GM19463 (cell line): ENCODE measurements around the gene SLC35F3.

Source experiments
- ATAC-seq: cut with Tn5 transposase; IDR thresholded peaks from one replicate; pipeline ENCODE4 v1.9.1; 2021; ENCODE audit warnings: mild to moderate bottlenecking, moderate library complexity; ENCODE audit not compliant: unreplicated experiment

The SLC35F3 gene

GRCh38 chr1:234214911-234215892 lies 310.7 kb downstream of the SLC35F3 start:
- ATAC-seq: no peak

DNA sequence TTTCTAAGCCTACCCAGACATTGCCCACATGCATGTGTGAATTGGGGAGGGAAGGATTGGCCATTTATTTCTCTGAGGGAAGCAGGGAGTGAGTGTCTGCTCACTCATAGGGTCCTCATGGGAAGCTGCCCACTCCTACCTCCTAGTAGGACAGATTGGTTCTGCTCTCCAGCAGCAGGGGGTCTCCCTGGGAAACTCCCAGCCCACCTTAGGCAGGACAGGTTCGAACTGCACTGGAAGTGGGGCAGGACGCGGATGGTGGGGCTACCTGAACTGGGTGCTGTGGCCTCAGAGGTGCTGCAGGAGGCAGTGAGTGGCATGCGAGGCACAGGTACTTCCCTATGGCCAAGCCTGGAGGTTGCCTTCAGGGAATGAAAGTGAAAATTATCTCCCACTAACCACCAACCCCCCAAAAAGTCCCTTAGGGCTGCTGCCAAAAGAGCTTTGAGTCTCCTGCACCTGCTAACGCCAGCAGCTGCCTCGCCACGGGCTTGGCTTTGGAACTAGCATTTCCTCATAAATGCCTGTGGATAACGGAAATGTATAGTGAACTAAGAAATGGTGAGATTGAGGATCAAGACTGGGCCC lies 311.7 kb downstream of the SLC35F3 start:
- peak; percentile 50 for ATAC-seq

DNA sequence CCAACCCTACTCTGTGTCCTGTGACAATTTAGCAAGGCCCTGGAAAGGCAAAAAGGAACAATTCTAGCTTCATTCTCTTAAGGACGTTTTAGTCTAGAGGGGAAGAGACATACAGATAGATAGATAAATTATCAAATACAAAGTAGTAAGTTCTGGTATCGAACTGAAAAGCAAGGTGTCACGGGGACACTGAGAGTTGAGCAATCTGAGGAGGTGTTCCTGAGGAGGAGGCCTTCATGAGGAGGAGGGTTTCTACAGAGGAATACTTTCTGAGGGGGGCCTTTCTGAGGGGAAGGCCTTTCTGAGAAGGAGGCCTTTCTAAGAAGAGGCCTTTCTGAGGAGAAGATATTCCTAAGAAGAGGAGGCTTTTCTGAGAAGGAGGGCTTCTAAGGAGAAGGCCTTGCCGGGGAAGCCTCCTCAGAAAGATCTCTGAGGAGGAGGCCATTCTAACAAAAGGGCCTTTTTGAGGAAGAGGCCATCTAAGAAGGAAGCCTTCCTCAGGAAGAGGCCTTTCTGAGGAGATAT lies 312.9 kb downstream of the SLC35F3 start:
- ATAC-seq: no peak

- no peak for ATAC-seq
These were observed 313.6 kb downstream of the SLC35F3 start for GRCh38 chr1:234218078-234218477.

GRCh38 chr1:234219711-234220110 lies 315.2 kb downstream of the SLC35F3 start:
- no peak for ATAC-seq

DNA sequence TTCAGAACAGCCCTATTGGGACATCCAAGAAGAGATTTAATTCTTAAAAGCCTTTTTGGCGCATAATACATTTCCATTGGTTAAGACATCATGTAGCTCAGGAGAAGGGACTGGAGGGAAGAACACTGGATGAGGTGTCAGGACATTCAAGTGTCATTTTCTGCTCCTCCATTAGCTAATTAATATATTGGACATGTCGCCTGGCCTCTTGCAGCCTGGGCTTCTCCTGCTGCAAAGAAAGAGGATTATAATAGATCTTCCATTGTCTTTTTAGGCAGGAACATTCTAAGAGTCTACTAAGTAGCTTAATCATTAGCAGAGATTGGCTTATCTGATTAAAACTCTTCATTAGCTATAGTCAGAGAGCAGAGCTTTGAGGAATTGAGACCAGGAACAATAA lies 317.1 kb downstream of the SLC35F3 start:
- no peak for ATAC-seq

DNA sequence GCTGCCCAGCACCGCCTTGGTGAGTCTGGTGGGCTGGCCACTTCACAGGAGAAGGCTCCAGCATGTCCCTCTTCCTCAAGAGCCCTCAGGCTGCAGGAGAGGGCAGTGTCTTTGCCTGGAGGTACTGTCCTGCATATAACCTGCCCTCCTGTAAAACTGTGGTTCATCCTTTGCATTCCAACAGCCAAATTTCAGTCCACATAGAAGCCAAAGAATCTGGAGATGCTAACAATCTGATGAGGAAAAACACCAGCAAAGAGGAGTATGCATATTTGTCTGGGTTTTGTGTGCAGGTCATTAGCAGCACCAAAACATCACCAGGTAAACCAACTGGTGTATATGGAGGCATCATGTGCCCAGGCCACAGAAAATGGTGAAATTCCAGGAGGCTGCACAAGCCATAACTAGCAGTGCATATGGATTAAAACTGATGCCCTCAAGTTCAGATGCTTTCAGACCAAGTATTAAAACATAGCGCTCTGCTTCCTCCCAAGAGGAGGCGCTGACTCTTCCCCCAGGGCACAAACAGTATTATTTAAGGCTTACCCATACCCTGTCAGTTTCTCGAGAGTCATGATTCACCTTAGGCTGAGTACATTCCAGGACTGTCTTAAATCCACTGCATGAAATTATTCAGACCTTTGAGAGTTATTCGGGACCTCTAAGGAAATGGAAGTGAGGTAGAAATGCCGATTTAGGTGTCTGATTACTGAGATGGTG lies 318.2 kb downstream of the SLC35F3 start:
- ATAC-seq: no peak

DNA sequence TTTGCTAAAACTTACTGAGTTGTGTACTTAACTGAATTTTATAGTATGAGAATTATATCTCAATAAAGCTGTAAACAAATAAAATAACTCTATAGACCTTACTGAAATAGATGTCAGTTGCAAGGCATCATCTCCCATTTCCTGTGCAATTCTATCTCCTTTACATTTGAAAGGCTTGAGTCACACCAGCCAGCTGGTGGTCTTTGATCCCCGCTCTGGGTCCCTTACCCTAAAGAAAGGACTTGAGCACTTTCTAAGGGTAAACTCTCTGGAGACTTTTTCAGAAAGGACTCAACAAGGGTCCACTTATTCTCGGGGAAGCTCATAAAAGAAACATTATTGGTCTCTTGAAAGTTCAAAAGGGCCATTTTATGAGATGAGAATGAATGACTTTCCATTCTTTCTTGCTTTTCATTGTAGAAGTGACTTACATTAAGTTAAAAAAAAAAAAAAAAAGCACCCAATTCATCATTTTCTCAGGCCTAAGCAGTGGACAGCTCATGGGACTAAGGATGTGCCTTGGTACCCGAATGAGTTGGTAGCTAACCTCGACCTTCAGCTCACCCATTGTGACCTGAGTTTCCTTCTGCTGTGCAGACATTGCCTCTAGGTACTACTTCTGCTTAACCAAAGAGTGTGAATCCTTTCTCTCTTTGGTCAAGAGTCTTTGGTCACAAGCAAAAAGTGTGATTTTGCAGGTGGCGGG lies 321.8 kb downstream of the SLC35F3 start:
- ATAC-seq: no peak

- ATAC-seq: no peak
These were observed 322.3 kb downstream of the SLC35F3 start for GRCh38 chr1:234226819-234227165.

DNA sequence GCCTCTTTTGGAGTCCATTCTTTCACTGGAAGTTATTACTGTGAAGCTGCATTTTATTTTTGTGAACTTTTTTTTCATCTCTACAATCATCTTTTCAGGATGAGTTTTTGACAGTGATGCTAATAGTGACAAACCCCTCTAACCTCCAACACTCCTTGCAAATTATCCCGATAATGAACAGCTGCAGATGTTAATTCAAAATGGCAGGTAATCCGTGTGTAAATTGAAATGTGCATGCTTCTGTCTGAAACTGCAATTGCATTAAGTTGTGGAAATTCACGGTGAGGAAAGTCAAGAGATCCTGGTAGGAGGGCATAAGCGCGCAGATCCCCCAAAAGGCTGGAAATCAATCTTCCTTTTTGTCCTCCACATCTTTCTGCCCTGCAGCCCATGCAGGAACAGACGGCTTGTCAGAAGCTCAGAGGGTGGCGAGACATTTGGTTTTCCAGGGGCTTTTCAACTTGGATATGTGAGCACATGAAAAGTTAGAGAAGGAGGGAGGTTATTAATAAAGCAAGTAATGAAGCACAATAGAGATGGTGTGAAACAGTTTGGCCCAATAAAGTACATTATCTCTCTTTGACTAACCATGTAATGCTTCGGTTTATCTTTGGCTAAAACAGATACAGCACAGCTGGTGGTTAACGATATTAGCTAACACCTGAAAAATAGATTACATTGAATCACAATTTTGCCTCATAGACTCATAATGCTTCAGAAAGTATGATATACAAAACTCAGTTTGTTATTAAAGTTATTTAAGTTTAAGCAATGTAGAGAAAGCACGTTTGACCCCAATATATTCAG lies 325.3 kb downstream of the SLC35F3 start:
- ATAC-seq: no peak

- peak; percentile 78 for ATAC-seq
These were observed 326.0 kb downstream of the SLC35F3 start for GRCh38 chr1:234230414-234230862.

GRCh38 chr1:234231061-234231892 lies 326.8 kb downstream of the SLC35F3 start:
- no peak for ATAC-seq

DNA sequence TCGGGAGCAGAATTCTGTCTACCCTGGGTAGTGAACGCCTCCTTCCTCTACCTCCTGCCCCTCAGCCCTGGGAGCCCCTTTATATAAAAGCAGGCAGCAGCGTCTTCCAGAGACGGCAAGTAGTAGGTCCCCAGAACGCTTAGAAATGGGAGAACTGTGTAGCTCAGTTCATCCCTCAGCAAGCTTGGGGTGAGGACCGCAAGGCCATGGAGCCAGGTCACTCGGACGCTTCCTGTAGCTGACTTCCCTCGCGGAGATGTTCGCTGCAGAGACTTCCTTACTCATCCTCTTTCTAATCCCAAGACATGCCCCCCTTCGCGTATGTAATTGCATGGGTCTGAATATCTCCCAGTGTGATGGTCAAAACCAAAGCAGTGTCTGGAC lies 327.4 kb downstream of the SLC35F3 start:
- no peak for ATAC-seq

- ATAC-seq: no peak
These were observed 329.7 kb downstream of the SLC35F3 start for GRCh38 chr1:234234199-234234598.

- no peak for ATAC-seq
These were observed 331.0 kb downstream of the SLC35F3 start for GRCh38 chr1:234235434-234235881.

DNA sequence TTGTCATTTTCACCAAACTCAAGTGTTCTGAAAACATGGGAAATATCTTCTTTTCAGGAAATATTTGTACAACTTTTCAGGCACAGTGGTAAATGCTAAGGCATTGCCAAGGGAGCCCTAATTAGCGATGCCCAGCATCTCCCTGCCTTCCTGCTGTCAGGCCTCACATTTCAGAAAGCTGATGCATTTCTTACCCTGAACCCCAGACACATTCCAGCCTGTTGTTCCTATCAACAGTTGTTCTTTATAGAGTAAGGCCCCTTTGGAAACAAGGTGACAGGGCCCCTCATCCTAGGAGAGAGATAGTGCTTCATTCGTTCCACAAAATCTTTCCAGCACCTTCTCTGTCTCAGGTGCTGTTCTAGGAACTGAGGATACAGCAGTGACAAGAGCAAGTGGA lies 332.9 kb downstream of the SLC35F3 start:
- ATAC-seq: no peak

DNA sequence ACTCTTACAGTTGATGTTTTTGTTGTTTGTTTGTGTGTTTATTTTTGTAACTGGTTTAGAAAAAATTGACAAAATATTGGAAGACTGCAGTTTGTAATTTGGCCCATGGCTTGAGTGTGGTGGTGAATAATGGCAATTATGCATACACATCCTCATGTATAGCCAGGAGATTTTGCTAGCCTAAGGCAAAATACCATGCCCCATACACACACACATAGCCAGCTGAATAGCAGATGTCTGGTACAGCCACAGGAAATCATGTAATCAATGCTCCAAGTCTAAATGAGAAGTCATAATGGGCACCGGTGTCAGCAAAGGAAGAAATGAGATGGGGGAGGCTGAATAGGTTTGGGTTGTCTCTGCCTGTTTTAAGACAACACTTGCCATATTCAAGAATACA lies 333.6 kb downstream of the SLC35F3 start:
- no peak for ATAC-seq

GRCh38 chr1:234239515-234239914 lies 335.0 kb downstream of the SLC35F3 start:
- no peak for ATAC-seq

GRCh38 chr1:234239936-234240335 lies 335.5 kb downstream of the SLC35F3 start:
- ATAC-seq: no peak
